ENCODE results near the gene CDK14.

Gene CDK14

DNA sequence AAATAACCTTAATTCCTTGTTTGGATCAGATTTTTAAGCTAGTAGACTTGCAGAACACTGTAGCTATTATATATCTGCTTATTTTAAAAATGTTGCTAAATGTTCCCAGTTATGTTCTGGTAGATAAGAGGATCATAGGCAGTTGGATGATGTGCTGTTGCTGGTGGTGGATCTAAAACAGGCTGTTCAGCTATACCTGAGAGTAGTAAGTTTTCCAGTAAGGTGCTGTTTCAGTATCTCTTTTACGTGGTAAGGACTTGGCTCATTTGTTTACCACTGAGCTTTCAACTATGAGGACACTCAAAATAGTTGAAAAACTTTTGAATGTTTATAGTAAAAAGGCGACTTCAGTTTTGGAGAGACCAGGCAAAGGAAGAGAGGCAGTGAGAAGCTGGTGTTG lies 180.9 kb downstream of the CDK14 start:
- Histone ChIP-seq H3K79me2 (ENCODE audit: low read length) (no peaks in the 10 kb centered on the region), H3K4me2 (ENCODE audit: low read length) (peak overlapping the region; percentile 58), H3K4me1 (ENCODE audit: low read length) (peaks cover 36% of the 10 kb centered on the region), H2AFZ (ENCODE audit: low read depth, low read length) (0 out of 2 replicates have a peak overlapping the region, but pooled peaks have one; percentile 5), H3K4me3 (ENCODE audit: low read length) (peak overlapping the region; percentile 9), H3K27me3 (ENCODE audit: low read depth, low read length) (no peaks in the 10 kb centered on the region), H3K27ac (ENCODE audit: low read length) (peak overlapping the region; percentile 13; the same call in 1 of the 2 replicates), H4K20me1 (ENCODE audit: insufficient read depth, low read length) (no peaks in the 10 kb centered on the region), H3K9me3 (ENCODE audit: insufficient read depth, low read length) (peaks cover 22% of the 10 kb centered on the region), H3K9ac (ENCODE audit: low read length) (no peak overlapping the region), H3K36me3 (replicated peaks; ENCODE audit: low read depth, low read length) (peaks cover 19% of the 10 kb centered on the region)
- TF ChIP-seq EZH2phosphoT487 (IDR thresholded peaks at IDR 0.05; ENCODE audit: low read depth), result no peak
- TF ChIP-seq, protein P1, sequence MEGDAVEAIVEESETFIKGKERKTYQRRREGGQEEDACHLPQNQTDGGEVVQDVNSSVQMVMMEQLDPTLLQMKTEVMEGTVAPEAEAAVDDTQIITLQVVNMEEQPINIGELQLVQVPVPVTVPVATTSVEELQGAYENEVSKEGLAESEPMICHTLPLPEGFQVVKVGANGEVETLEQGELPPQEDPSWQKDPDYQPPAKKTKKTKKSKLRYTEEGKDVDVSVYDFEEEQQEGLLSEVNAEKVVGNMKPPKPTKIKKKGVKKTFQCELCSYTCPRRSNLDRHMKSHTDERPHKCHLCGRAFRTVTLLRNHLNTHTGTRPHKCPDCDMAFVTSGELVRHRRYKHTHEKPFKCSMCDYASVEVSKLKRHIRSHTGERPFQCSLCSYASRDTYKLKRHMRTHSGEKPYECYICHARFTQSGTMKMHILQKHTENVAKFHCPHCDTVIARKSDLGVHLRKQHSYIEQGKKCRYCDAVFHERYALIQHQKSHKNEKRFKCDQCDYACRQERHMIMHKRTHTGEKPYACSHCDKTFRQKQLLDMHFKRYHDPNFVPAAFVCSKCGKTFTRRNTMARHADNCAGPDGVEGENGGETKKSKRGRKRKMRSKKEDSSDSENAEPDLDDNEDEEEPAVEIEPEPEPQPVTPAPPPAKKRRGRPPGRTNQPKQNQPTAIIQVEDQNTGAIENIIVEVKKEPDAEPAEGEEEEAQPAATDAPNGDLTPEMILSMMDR (IDR thresholded peaks at IDR 0.05; ENCODE audit: low read depth, low read length), result no peak

DNA sequence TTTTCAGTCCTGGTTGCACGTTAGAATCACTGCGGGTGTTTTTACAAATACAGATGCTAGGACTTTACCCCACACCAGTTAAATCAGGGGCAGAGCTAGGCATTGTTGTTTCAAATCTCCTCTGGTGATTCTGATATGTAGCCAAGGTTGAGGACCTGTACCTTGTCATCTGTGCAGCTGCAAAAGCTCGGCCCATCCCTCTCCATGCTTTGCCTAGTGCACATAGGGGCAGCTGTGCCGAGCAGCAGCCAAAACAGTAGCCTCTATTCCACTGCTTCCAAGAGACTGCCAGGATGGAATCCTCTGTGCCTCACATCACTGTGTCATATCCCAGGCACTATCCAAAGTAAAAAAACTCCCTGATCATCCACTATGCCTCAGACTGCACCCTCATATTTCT lies 181.3 kb downstream of the CDK14 start:
- peak overlapping the region; percentile 13; the same call in 1 of the 2 replicates for H3K27ac ChIP-seq (ENCODE audit: low read length)
- no peaks in the 10 kb centered on the region for H3K27me3 ChIP-seq (ENCODE audit: low read depth, low read length)
- H3K4me3 ChIP-seq (ENCODE audit: low read length), result peak overlapping the region; percentile 9; the same call in 1 of the 2 replicates
- H3K4me2 ChIP-seq (ENCODE audit: low read length), result peak overlapping the region; percentile 58
- peaks cover 20% of the 10 kb centered on the region for H3K9me3 ChIP-seq (ENCODE audit: insufficient read depth, low read length)
- 0 out of 2 replicates have a peak overlapping the region, but pooled peaks have one; percentile 5 for H2AFZ ChIP-seq (ENCODE audit: low read depth, low read length)
- H3K9ac ChIP-seq (ENCODE audit: low read length), result no peak overlapping the region
- TF ChIP-seq, protein P1 (IDR thresholded peaks at IDR 0.05; ENCODE audit: low read depth, low read length), result no peak
- TF ChIP-seq EZH2phosphoT487 (IDR thresholded peaks at IDR 0.05; ENCODE audit: low read depth), result no peak
- no peaks in the 10 kb centered on the region for H3K79me2 ChIP-seq (ENCODE audit: low read length)
- H3K36me3 ChIP-seq (replicated peaks; ENCODE audit: low read depth, low read length), result peaks cover 17% of the 10 kb centered on the region
- peaks cover 32% of the 10 kb centered on the region for H3K4me1 ChIP-seq (ENCODE audit: low read length)
- H4K20me1 ChIP-seq (ENCODE audit: insufficient read depth, low read length), result no peaks in the 10 kb centered on the region

DNA sequence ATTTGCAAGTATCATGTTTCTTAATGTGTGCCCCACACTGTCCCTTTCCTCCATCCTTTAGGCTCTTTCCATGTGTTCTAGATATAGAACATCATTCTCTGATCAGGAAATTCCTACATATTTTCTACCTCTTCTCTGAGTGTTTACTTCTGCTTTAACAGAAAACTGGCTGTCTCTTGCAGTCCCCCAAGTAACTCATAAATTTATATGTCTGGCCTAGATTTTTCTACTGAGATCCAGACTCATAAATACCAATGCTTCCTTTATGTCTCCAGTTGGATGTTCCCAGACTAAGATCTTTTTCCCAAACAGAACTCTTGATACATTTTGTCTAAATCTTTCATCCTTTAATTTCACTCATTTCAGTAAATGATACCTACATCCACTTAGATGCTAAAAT lies 181.8 kb downstream of the CDK14 start:
- Histone ChIP-seq H3K36me3 (replicated peaks; ENCODE audit: low read depth, low read length) (peaks cover 13% of the 10 kb centered on the region), H3K27ac (ENCODE audit: low read length) (no peak overlapping the region), H3K9ac (ENCODE audit: low read length) (no peak overlapping the region), H3K4me2 (ENCODE audit: low read length) (peak overlapping the region; percentile 58; the same call in 1 of the 2 replicates), H3K27me3 (ENCODE audit: low read depth, low read length) (no peaks in the 10 kb centered on the region), H3K4me1 (ENCODE audit: low read length) (peaks cover 27% of the 10 kb centered on the region), H3K4me3 (ENCODE audit: low read length) (no peak overlapping the region), H2AFZ (ENCODE audit: low read depth, low read length) (no peak overlapping the region), H3K9me3 (ENCODE audit: insufficient read depth, low read length) (peaks cover 16% of the 10 kb centered on the region), H3K79me2 (ENCODE audit: low read length) (no peaks in the 10 kb centered on the region), H4K20me1 (ENCODE audit: insufficient read depth, low read length) (no peaks in the 10 kb centered on the region)
- TF ChIP-seq, protein P1 (IDR thresholded peaks at IDR 0.05; ENCODE audit: low read depth, low read length), result no peak
- no peak for TF ChIP-seq EZH2phosphoT487 (IDR thresholded peaks at IDR 0.05; ENCODE audit: low read depth)

DNA sequence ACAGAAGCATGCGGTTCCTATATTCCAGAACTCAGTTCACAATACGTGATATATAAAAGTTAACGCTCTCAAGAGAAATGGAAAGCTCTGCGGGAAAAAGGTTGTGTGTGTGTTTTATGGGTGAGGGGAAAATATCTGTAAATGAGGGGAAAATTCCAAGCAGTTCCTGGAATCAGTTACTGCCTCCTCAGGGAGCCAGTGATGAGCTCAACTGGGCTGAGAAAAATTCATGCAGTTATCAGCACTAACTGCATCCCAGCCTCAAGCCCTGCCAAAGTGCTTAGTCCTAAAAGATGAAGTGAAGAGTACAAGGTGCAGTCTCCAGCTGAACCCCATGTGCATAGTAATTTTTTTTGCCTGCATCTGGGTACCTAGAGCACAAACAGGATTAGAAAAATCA lies 191.9 kb downstream of the CDK14 start:
- no peaks in the 10 kb centered on the region for H4K20me1 ChIP-seq (ENCODE audit: insufficient read depth, low read length)
- H3K4me2 ChIP-seq (ENCODE audit: low read length), result no peak overlapping the region
- H3K9ac ChIP-seq (ENCODE audit: low read length), result no peak overlapping the region
- H3K27ac ChIP-seq (ENCODE audit: low read length), result no peak overlapping the region
- no peaks in the 10 kb centered on the region for H3K79me2 ChIP-seq (ENCODE audit: low read length)
- H3K4me1 ChIP-seq (ENCODE audit: low read length), result peaks cover 6% of the 10 kb centered on the region; the same call in 1 of the 2 replicates
- H3K4me3 ChIP-seq (ENCODE audit: low read length), result no peak overlapping the region
- H3K27me3 ChIP-seq (ENCODE audit: low read depth, low read length), result no peaks in the 10 kb centered on the region
- no peak overlapping the region for H2AFZ ChIP-seq (ENCODE audit: low read depth, low read length)
- H3K9me3 ChIP-seq (ENCODE audit: insufficient read depth, low read length), result no peaks in the 10 kb centered on the region
- TF ChIP-seq, protein P1 (IDR thresholded peaks at IDR 0.05; ENCODE audit: low read depth, low read length), result no peak
- TF ChIP-seq EZH2phosphoT487 (IDR thresholded peaks at IDR 0.05; ENCODE audit: low read depth), result no peak
- H3K36me3 ChIP-seq (replicated peaks; ENCODE audit: low read depth, low read length), result peaks cover 2% of the 10 kb centered on the region

All from OCI-LY3 (cell line).